Karpas-422 (cell line): ENCODE data around the gene NUCKS1. TPM values are rescaled to one million over a fixed set of nuclear protein-coding genes. Genes with fewer than 3 reads are reported as not detected.

Source experiments
- DNase-seq: peaks from one replicate; pipeline ENCODE4 v3.0.0-alpha.2; 2015
- H2AFZ ChIP-seq: fragments of 200-600 bp; sonication (generic); 2 replicates; pipeline ENCODE4 v1.6.1; 2014; ENCODE audit warnings: antibody characterized with exemption, low read length, mixed read lengths
- H3K27ac ChIP-seq: fragments of 200-600 bp; sonication (generic); 2 replicates; pipeline ENCODE4 v1.5.1; 2014; ENCODE audit warnings: mild to moderate bottlenecking, low read length, moderate library complexity
- H3K27me3 ChIP-seq: fragments of 200-600 bp; sonication (generic); 2 replicates; pipeline ENCODE4 v1.6.1; 2014; ENCODE audit warnings: low read length, mixed read lengths
- H3K36me3 ChIP-seq: fragments of 200-600 bp; sonication (generic); 2 replicates; pipeline ENCODE4 v1.6.1; 2014; ENCODE audit warnings: low read length, mixed read lengths; ENCODE audit not compliant: insufficient read depth
- H3K4me1 ChIP-seq: fragments of 200-600 bp; sonication (generic); 2 replicates; pipeline ENCODE4 v1.6.1; 2014; ENCODE audit warnings: mild to moderate bottlenecking, low read length, mixed read lengths
- H3K4me2 ChIP-seq: fragments of 200-600 bp; sonication (generic); 2 replicates; pipeline ENCODE4 v1.6.1; 2014; ENCODE audit warnings: low read length, low read depth, mild to moderate bottlenecking; ENCODE audit not compliant: poor library complexity, severe bottlenecking
- H3K4me3 ChIP-seq: fragments of 200-600 bp; sonication (generic); 2 replicates; pipeline ENCODE4 v1.5.1; 2014; ENCODE audit warnings: mild to moderate bottlenecking, antibody characterized with exemption, low read length, mixed read lengths
- H3K79me2 ChIP-seq: fragments of 200-600 bp; sonication (generic); 2 replicates; pipeline ENCODE4 v1.6.1; 2014; ENCODE audit warnings: mild to moderate bottlenecking, low read length, mixed read lengths
- H3K9ac ChIP-seq: fragments of 200-600 bp; sonication (generic); 2 replicates; pipeline ENCODE4 v1.6.0; 2014; ENCODE audit warnings: low read length
- H3K9me2 ChIP-seq: fragments of 200-600 bp; sonication (generic), shearing (Covaris generic); replicated peaks from 2 replicates; pipeline ENCODE4 v1.6.0; 2014; ENCODE audit warnings: mild to moderate bottlenecking, low read length, moderate library complexity; ENCODE audit not compliant: insufficient read depth
- H3K9me3 ChIP-seq: fragments of 300-700, 200-600 bp; sonication (generic); 2 replicates; pipeline ENCODE4 v1.6.1; 2014; ENCODE audit warnings: low read length, mixed read lengths
- H4K20me1 ChIP-seq: fragments of 200-600 bp; sonication (generic); 2 replicates; pipeline ENCODE4 v1.6.1; 2014; ENCODE audit warnings: mild to moderate bottlenecking, antibody characterized with exemption, low read length, low read depth; ENCODE audit not compliant: insufficient read depth
- small RNA-seq: library from RNA; depleted of rRNA; stranded (forward); fragments of <200 nt; gene quantifications from one replicate; pipeline ENCODE3, GENCODE V24; 2014
- total RNA-seq: library from RNA; depleted of rRNA; stranded (reverse); fragments of >200 nt; shearing (Covaris generic); gene quantifications from 2 replicates; pipeline ENCODE4 v1.2.3, GENCODE V29; 2014; ENCODE audit warnings: low replicate concordance; rRNA removed

Gene NUCKS1
- total RNA-seq, 1 experiment from 2014 or later = 56.9 TPM

GRCh38 chr1:205664399-205665017 is 85.5 kb downstream of the NUCKS1 start:
- Histone ChIP-seq H3K36me3 (no peaks in the 10 kb centered on the region), H3K79me2 (no peaks in the 10 kb centered on the region), H3K27me3 (no peaks in the 10 kb centered on the region), H3K4me3 (no peak overlapping the region), H3K9me3 (no peaks in the 10 kb centered on the region), H3K9me2 (no peaks in the 10 kb centered on the region), H3K4me1 (peaks cover 7% of the 10 kb centered on the region), H3K27ac (no peak overlapping the region), H3K4me2 (no peak overlapping the region), H3K9ac (no peak overlapping the region), H4K20me1 (no peaks in the 10 kb centered on the region), H2AFZ (no peak overlapping the region)
- DNase-seq = no peak

DNA sequence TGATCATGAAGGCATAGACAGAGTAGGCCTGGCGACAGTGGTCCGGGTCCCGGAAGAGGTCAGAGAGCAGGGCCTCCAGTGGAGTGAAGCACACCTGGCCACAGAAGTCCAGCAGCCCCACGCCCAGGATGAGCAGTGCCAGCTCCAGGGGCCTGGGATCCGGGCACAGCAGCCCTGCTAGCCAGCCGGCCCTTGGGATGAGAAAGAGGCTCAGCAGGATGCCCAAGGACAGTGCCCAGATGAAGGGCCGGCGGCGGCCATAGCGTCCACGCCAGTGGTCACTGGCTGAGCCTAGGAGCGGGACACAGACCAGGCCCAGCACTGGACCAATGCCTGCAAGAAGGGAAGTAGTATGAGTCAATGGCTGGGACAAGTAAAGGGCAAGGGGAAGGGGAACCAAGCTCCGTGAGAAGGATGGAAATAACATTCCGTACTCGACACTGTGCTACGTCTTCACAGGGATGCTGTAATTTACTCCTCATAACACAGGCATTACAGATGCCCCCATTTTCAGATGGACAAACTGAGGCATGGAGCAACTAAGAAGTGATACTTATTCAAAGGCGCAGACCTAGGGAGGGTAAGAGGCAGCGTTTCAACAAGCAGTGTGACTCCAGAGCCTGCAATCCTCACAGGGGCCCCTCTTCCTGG is 86.6 kb downstream of the NUCKS1 start:
- H4K20me1 ChIP-seq = no peaks in the 10 kb centered on the region
- no peak overlapping the region for H3K9ac ChIP-seq
- no peaks in the 10 kb centered on the region for H3K27me3 ChIP-seq
- H3K4me3 ChIP-seq = no peak overlapping the region
- DNase-seq = no peak
- H3K9me2 ChIP-seq = no peaks in the 10 kb centered on the region
- H3K4me1 ChIP-seq = no peaks in the 10 kb centered on the region
- no peaks in the 10 kb centered on the region for H3K36me3 ChIP-seq
- H3K79me2 ChIP-seq = no peaks in the 10 kb centered on the region
- H3K27ac ChIP-seq = no peak overlapping the region
- H3K4me2 ChIP-seq = no peak overlapping the region
- H3K9me3 ChIP-seq = no peaks in the 10 kb centered on the region
- H2AFZ ChIP-seq = no peak overlapping the region

Small RNA genes within 50 kb of the gene (small RNA-seq; reads per million reads assigned to genes)
- gene RF00017 (not detected), gene RF00139 (not detected)

Other genes with a start within 250 kb of the NUCKS1 start
- 0.45 TPM in 1 of 2 replicates, not detected in the other for gene CDK18, start 245.5 kb downstream of the NUCKS1 start, total RNA-seq
- gene ELK4, start 118.2 kb downstream of the NUCKS1 start, total RNA-seq = 24.4 and 57.3 TPM in 2 replicates
- not detected in 2 replicates for gene SLC45A3, start 69.7 kb downstream of the NUCKS1 start, total RNA-seq
- 3.1 and 3.6 TPM in 2 replicates for gene RAB29, start 25.3 kb upstream of the NUCKS1 start, total RNA-seq
- 5.1 and 8.7 TPM in 2 replicates for gene SLC41A1, start 63.0 kb upstream of the NUCKS1 start, total RNA-seq
- gene PM20D1, start 100.0 kb upstream of the NUCKS1 start, total RNA-seq = 0.11 TPM in 1 of 2 replicates, not detected in the other
- gene SLC26A9, start 193.3 kb upstream of the NUCKS1 start, total RNA-seq = not detected in 2 replicates